K562 (cell line): ENCODE results near the gene PFKFB2. TPM values are rescaled to one million over a fixed set of nuclear protein-coding genes. Genes with fewer than 3 reads are reported as not detected.

Experiments used
- CXXC5 ChIP-seq: fragments of 250-450 bp; sonication (Bioruptor Pico); IDR thresholded peaks from 2 replicates; pipeline ENCODE4 v1.8.0; 2022; ENCODE audit warnings: inconsistent platforms, mild to moderate bottlenecking, moderate library complexity
- DMBX1 ChIP-seq: fragments of 250-450 bp; sonication (Bioruptor Pico); IDR thresholded peaks from 2 replicates; pipeline ENCODE4 v1.8.0; 2022; ENCODE audit warnings: inconsistent platforms, mild to moderate bottlenecking, moderate library complexity, borderline replicate concordance
- KHSRP ChIP-seq: fragments of 450-650 bp; IDR thresholded peaks from 2 replicates; pipeline ENCODE4 v1.6.1; 2017
- NR2C2 ChIP-seq, 2 experiments: fragments of 200-800 bp in 1 of 2; sonication (Bioruptor generic) in 1 of 2; sonication (generic) in 1 of 2; formaldehyde crosslinking in 1 of 2; IDR thresholded peaks; 2 replicates each; pipeline versions ENCODE4 v1.6.1 to v1.8.0; 2016 to 2022; ENCODE audit warnings: mild to moderate bottlenecking in 1 of 2, missing compliant biosample characterization in 1 of 2, missing genetic modification characterization in 1 of 2, missing genetic modification reagents in 1 of 2
- POLR2A ChIP-seq: fragments of 450-650 bp; conservative IDR thresholded peaks from 2 replicates; pipeline ENCODE4 v1.6.1; 2016
- SMAD1 ChIP-seq: fragments of 150-350 bp; IDR thresholded peaks from 2 replicates; pipeline ENCODE4 v1.6.1; 2014; ENCODE audit warnings: low read length, low read depth; ENCODE audit not compliant: partially characterized antibody
- YBX1 ChIP-seq: fragments of 450-650 bp; IDR thresholded peaks from 2 replicates; pipeline ENCODE4 v1.7.1; 2016; ENCODE audit warnings: mild to moderate bottlenecking
- ZBTB1 ChIP-seq: sonication (generic); formaldehyde crosslinking; IDR thresholded peaks from 2 replicates; pipeline ENCODE4 v1.8.1; 2023; ENCODE audit warnings: missing genetic modification reagents, low read depth, mild to moderate bottlenecking, borderline replicate concordance
- ZNF197 ChIP-seq: fragments of 200-800 bp; sonication (Bioruptor generic); IDR thresholded peaks from 2 replicates; pipeline ENCODE4 v1.6.1; 2016; ENCODE audit warnings: low read depth, missing genetic modification characterization, missing compliant biosample characterization
- polyA plus RNA-seq, 8 experiments: library from polyadenylated mRNA; depleted of rRNA in 4 of 8; stranded (reverse) in 5 of 8; unstranded in 3 of 8; fragments of >200 nt; fragmentation: Nextera tagmentation in 2 of 8; fragmentation: Illumina TruSeq in 1 of 8; extraction: Ambion mirVana in 2 of 8; extraction: Trizol in 1 of 8; gene quantifications; 2 replicates each; pipeline versions ENCODE4 v1.2.1 to v1.2.3, GENCODE V29; 2011 to 2014; ENCODE audit warnings: inconsistent platforms in 1 of 8, missing spikeins in 1 of 8
- total RNA-seq, 7 experiments: library from RNA; depleted of rRNA in 6 of 7; stranded (reverse); fragments of >200 nt in 6 of 7; fragmentation: Illumina TruSeq in 2 of 7; extraction: Trizol in 2 of 7; gene quantifications; 2 replicates each; pipeline versions ENCODE4 v1.2.1 to v1.2.3, GENCODE V29; 2011 to 2021; ENCODE audit warnings: low replicate concordance in 1 of 7
- TF ChIP-seq, protein P1 (sequence below): IDR thresholded peaks from 2 replicates; pipeline ENCODE4 v1.6.1; 2014; ENCODE audit warnings: antibody characterized with exemption
- TF ChIP-seq, protein P2 (sequence below), 2 experiments: IDR thresholded peaks in 1 of 2; conservative IDR thresholded peaks in 1 of 2; 2 replicates each; pipeline ENCODE4 v1.6.1; 2016; ENCODE audit warnings: low read depth in 2 of 2, mild to moderate bottlenecking in 1 of 2, missing compliant biosample characterization in 1 of 2, missing genetic modification characterization in 1 of 2, moderate library complexity in 1 of 2
- TF ChIP-seq, protein P3 (sequence below), 2 experiments: fragments of 450-650 bp in 1 of 2; sonication (generic) in 1 of 2; formaldehyde crosslinking; conservative IDR thresholded peaks; 2 replicates each; pipeline versions ENCODE4 v1.4.0 to v1.8.1; 2020 to 2022; ENCODE audit warnings: mild to moderate bottlenecking in 1 of 2, missing genetic modification reagents in 1 of 2
- TF ChIP-seq, protein P4 (sequence below): sonication (generic); formaldehyde crosslinking; IDR thresholded peaks from 2 replicates; pipeline ENCODE4 v1.8.0; 2022; ENCODE audit warnings: mild to moderate bottlenecking, missing genetic modification reagents
- TF ChIP-seq, protein P5 (sequence below): sonication (generic); formaldehyde crosslinking; IDR thresholded peaks from 2 replicates; pipeline ENCODE4 v1.8.0; 2022; ENCODE audit warnings: mild to moderate bottlenecking, low read depth, missing genetic modification reagents
- TF ChIP-seq, protein P6 (sequence below): fragments of 450-650 bp; formaldehyde crosslinking; IDR thresholded peaks from 2 replicates; pipeline ENCODE4 v1.4.0; 2022; ENCODE audit warnings: missing genetic modification characterization
- TF ChIP-seq, protein P7 (sequence below): fragments of 250-450 bp; sonication (Bioruptor Pico); IDR thresholded peaks from 2 replicates; pipeline ENCODE4 v1.8.0; 2021; ENCODE audit warnings: moderate library complexity, mild to moderate bottlenecking, inconsistent platforms

The PFKFB2 gene
- total and polyA plus RNA-seq, 9 of the 15 experiments (the other 6 are each of a cell fraction or from before 2014, with no cell fraction given) = 6.9 to 26.0 (median 16.4) TPM

DNA sequence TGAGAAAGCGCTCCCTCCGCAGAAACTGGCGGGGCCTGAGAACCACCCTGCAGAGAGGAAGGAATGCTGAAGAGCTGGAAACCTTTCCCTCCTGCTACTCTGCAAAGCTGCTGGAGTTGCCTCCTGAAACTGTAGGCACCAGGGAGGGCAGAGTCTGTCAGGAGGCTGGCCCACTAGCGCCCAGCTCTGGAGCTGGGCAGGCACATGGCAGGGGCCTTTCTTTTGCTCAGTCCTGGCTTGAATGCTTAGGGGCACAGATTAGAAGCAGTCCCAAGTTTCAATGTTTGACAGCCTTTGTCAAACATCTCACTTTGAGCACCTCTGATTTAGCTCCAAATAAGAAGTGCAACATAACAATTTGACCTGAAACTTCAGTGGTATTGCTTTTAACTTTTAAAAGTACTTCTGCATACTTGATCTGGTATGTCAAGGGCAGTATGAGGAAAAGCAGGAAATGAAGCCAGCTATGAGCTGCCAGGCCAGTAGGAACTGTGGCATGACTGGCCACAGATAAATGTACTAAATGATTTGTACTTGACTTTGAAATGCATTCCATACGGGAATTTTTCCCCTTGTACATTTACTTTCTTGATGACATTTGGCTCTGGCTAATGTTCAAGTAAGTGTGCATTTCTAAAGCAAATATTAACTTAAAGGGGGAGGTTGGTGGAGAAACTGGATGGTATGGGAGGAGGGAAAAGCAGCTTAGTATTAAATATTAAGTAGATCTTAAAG lies 27.8 kb upstream of the PFKFB2 start (continued):
- TF ChIP-seq, protein P1, sequence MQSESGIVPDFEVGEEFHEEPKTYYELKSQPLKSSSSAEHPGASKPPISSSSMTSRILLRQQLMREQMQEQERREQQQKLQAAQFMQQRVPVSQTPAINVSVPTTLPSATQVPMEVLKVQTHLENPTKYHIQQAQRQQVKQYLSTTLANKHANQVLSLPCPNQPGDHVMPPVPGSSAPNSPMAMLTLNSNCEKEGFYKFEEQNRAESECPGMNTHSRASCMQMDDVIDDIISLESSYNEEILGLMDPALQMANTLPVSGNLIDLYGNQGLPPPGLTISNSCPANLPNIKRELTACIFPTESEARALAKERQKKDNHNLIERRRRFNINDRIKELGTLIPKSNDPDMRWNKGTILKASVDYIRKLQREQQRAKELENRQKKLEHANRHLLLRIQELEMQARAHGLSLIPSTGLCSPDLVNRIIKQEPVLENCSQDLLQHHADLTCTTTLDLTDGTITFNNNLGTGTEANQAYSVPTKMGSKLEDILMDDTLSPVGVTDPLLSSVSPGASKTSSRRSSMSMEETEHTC = no peak
- no peak for TF ChIP-seq NR2C2 (CRISPR knock-in tag; IDR thresholded peaks at IDR 0.05)
- no peak for TF ChIP-seq NR2C2 (tag; IDR thresholded peaks at IDR 0.05)
- no peak for TF ChIP-seq KHSRP
- TF ChIP-seq, protein P2, sequence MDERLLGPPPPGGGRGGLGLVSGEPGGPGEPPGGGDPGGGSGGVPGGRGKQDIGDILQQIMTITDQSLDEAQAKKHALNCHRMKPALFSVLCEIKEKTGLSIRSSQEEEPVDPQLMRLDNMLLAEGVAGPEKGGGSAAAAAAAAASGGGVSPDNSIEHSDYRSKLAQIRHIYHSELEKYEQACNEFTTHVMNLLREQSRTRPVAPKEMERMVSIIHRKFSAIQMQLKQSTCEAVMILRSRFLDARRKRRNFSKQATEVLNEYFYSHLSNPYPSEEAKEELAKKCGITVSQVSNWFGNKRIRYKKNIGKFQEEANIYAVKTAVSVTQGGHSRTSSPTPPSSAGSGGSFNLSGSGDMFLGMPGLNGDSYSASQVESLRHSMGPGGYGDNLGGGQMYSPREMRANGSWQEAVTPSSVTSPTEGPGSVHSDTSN (CRISPR knock-in tag; IDR thresholded peaks at IDR 0.05; ENCODE audit: low read depth) = no peak
- TF ChIP-seq, protein P2 (tag; conservative IDR thresholded peaks at IDR 0.05; ENCODE audit: low read depth) = no peak
- TF ChIP-seq, protein P3, sequence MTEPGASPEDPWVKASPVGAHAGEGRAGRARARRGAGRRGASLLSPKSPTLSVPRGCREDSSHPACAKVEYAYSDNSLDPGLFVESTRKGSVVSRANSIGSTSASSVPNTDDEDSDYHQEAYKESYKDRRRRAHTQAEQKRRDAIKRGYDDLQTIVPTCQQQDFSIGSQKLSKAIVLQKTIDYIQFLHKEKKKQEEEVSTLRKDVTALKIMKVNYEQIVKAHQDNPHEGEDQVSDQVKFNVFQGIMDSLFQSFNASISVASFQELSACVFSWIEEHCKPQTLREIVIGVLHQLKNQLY (CRISPR knock-in tag; conservative IDR thresholded peaks at IDR 0.05) = no peak
- no peak for TF ChIP-seq ZBTB1 (CRISPR knock-in tag)
- peak; percentile 96 for TF ChIP-seq DMBX1 (CRISPR knock-in tag)
- no peak; the same call in 1 of the 2 replicates for TF ChIP-seq ZNF197 (CRISPR knock-in tag)
- TF ChIP-seq, protein P4, sequence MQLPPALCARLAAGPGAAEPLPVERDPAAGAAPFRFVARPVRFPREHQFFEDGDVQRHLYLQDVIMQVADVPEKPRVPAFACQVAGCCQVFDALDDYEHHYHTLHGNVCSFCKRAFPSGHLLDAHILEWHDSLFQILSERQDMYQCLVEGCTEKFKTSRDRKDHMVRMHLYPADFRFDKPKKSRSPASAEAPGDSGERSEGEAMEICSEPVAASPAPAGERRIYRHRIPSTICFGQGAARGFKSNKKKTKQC (CRISPR knock-in tag) = no peak
- no peak for TF ChIP-seq SMAD1
- TF ChIP-seq, protein P5, sequence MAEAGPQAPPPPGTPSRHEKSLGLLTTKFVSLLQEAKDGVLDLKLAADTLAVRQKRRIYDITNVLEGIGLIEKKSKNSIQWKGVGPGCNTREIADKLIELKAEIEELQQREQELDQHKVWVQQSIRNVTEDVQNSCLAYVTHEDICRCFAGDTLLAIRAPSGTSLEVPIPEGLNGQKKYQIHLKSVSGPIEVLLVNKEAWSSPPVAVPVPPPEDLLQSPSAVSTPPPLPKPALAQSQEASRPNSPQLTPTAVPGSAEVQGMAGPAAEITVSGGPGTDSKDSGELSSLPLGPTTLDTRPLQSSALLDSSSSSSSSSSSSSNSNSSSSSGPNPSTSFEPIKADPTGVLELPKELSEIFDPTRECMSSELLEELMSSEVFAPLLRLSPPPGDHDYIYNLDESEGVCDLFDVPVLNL = no peak
- peak; percentile 81 for TF ChIP-seq CXXC5 (CRISPR knock-in tag)
- TF ChIP-seq, protein P6, sequence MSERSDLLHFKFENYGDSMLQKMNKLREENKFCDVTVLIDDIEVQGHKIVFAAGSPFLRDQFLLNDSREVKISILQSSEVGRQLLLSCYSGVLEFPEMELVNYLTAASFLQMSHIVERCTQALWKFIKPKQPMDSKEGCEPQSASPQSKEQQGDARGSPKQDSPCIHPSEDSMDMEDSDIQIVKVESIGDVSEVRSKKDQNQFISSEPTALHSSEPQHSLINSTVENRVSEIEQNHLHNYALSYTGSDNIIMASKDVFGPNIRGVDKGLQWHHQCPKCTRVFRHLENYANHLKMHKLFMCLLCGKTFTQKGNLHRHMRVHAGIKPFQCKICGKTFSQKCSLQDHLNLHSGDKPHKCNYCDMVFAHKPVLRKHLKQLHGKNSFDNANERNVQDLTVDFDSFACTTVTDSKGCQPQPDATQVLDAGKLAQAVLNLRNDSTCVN (CRISPR knock-in tag) = no peak
- TF ChIP-seq YBX1 = no peak
- no peak for TF ChIP-seq POLR2A
- TF ChIP-seq, protein P7, sequence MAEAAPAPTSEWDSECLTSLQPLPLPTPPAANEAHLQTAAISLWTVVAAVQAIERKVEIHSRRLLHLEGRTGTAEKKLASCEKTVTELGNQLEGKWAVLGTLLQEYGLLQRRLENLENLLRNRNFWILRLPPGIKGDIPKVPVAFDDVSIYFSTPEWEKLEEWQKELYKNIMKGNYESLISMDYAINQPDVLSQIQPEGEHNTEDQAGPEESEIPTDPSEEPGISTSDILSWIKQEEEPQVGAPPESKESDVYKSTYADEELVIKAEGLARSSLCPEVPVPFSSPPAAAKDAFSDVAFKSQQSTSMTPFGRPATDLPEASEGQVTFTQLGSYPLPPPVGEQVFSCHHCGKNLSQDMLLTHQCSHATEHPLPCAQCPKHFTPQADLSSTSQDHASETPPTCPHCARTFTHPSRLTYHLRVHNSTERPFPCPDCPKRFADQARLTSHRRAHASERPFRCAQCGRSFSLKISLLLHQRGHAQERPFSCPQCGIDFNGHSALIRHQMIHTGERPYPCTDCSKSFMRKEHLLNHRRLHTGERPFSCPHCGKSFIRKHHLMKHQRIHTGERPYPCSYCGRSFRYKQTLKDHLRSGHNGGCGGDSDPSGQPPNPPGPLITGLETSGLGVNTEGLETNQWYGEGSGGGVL = peak; percentile 50; the same call in 1 of the 2 replicates
